Activated effector memory CD4-positive, alpha-beta T cell treated with Interleukin-2 at 50 U/mL for 16 hours (primary cell): ENCODE data around the gene RALGPS1.

Experiments
- DNase-seq: peaks from one replicate; pipeline ENCODE4 v3.0.0-alpha.2; 2020

RALGPS1 gene

DNA sequence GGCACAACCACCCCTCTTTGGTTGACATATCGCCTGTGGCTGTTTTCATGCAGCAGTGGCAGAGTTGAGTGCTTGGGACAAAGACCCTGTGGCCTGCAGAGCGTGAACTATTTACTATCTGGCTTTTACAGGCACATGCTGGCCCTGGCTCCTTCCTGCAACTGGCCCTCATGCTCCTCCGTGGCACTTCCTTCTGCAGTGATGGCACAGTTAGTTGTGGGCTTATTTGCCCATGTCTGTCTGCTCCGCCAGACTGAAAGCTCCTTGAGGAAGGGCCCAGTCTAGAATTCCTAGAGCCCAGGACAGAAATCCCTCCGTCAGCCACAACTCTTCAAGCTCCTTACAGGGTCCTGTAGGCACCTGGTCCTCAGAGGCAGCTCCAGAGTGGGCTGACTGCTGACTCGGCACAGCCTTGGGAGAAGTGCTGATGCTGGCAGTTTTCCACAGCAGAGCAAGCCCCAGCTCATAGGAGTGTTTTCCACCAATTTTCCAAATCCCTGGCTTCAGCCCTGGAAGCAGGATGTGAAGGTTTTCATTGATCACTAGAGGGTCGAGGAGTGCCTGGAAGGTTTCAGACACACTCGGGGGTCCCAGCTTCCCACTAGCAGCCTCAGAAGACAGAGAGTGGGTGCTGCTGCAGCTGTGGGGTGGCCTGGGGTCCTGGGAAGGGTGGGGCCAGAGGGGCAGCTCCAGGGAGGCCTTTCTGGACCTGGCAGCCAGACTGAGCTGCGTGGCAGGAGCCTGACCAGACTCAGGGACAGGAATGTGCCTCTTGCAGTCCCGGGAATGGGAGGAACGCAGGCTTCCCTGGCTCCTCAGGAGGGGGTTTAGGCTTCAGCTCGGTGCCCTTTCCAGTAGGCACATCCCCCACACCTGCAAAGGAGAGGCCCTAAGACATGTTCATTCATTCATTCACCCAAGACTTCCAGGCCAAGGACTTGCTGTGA, 264.4 kb downstream of the RALGPS1 start:
- DNase-seq, result no peak

DNA sequence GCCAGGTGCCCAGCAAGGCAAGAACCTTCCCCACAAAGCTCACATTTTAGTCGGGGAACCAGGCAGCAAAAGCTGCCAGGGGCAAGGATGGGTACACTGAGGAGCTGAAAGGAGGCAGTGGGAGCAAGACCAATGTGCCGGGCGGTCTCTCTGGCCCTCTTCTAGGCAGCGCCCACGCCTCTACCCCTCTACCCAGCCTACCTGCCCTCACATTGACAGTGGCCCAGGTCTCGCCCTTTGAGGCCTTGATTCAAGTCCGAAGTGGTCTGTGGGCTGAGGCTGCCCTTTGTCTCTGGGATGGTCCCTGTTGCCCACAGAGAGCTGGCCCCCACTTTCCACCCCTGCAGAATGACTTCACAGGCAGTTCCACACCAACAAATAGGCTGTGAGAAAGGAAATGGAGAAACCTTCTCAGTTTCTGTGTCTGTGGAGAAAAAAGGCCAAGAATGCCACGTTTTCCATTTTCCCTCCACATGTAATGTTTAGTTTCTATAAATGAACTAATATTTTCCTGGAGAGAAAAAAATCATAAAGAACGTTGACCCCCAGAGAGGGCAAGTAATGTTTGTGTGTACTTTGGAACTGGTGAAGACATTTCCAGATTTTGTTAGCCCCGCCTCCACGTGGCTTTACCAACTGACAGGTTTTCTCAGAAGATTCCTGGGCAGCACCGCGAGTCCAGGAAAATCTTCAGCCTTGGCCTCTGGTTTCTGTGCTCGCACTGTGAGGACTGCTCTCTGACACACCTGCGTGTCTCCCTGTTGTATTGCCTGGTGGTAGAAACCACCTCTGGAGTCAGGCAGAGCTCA, 265.3 kb downstream of the RALGPS1 start:
- DNase-seq, result no peak

DNA sequence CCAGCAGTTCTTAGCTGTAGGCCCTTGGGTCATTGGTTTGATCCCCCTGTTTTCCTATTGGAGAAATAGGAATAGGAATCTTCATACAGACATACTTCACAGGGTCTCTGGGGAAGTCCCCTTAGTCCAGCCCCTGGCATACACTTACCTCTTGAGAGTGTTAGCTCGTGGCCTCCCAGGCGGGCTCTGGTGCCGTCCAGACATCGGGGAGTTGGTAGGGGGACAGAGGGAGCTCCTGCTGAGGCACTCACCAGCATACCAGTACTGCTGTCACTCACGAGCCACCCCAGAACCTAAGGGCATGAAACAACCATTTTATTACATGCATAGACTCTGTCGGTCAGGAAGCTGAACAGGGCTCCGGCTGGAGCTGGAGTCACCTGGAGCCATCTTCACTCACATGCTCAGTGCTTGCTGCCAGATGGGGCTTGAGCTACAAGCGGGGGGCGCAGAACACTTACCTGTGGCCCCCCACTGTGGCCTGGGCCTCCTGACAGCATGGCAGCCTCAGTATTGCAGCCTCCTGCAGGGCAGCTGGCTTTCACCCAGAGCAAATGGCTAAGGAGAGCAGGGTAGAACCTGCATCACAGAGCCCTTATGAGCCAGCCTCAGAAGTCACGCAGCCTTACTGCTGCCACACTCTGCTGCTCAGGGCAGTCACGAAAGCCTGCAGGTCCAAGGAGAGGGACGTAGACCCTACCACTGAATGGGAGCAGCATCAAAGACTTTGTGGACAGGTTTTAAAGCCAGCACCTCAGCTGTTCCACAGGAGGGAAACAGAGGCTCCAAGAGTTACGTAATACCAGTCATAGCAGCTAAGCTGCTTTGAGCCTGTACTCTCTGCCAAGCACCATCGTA, 266.1 kb downstream of the RALGPS1 start:
- DNase-seq, result no peak

DNA sequence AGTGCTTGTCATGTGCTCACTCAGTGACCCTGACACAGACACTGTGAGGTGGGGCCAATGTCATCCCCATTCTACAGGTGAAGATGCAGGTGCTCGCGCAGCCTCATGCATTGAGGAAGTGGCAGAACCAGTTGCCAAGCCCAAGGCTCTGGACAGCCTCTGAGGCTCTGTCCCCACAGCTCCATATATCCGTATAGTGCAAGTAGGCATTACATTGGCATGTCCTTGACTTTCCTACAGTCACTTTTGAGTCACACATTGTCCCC, 266.7 kb downstream of the RALGPS1 start:
- no peak for DNase-seq

DNA sequence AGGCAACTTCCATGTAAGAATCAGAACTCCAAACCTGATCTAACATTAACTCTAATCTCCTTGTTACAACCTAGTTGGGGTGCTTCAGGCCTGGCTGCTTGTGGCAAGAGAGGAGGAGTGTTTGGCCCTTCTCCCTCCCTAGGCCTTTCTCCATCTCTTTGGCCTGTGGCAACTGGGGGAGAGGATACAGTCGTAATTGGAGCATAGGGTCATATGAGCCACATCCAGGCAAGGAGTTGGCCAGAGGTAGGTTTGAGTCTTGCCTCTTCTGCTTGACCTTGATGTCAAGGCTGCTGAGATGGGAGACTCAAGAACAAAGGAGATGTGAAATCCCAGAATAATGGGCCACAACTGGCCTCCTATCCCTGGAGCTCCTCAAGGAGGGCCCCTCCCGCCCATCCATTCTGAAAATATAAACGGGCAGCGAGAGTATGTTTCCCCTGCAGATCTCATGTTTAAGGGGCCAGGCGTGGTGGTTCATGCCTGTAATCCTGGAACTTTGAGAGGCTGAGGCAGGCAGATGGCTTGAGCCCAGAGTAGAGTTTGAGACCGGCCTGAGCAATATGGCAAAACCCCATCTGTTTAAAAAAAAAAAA, 267.1 kb downstream of the RALGPS1 start:
- no peak for DNase-seq

DNA sequence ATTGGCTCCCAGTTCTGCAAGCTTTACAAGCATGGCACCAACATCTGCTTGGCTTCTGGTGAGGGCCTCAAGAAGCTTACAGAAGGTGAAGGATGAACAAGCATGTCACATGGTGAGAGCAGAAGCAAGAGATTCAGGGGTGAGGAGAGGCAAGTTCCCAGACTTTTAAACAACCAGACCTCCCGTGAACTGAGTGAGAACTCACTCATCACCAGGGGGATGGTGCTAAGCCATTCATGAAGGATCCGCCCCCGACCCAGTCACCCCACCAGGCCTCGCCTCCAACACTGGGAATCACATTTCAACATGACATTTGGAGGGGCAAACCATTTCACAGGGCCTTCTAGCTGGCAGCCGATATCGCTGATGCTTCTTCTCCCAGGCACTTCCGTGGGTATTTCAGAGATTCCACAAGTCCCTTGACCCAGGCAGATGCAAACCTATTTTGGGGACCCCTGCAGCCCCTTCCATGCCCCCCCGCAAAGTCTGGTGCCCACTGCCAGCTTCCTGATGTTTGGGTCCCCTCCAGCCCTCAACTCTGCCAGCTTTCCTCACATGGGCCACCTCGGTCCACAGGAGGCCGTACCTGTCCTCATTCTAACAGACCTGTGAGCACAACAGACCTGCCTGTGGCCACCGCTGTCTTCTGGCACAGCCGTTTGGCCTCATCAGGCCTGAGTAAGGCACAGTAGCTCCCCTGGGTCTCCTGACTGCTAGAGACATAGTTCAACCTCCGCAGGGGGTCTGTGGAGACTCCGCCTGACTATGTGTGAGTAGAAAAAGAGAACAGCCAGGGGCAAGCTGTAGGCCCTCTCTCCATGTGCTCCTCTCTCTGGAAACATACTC, 268.5 kb downstream of the RALGPS1 start:
- no peak for DNase-seq

DNA sequence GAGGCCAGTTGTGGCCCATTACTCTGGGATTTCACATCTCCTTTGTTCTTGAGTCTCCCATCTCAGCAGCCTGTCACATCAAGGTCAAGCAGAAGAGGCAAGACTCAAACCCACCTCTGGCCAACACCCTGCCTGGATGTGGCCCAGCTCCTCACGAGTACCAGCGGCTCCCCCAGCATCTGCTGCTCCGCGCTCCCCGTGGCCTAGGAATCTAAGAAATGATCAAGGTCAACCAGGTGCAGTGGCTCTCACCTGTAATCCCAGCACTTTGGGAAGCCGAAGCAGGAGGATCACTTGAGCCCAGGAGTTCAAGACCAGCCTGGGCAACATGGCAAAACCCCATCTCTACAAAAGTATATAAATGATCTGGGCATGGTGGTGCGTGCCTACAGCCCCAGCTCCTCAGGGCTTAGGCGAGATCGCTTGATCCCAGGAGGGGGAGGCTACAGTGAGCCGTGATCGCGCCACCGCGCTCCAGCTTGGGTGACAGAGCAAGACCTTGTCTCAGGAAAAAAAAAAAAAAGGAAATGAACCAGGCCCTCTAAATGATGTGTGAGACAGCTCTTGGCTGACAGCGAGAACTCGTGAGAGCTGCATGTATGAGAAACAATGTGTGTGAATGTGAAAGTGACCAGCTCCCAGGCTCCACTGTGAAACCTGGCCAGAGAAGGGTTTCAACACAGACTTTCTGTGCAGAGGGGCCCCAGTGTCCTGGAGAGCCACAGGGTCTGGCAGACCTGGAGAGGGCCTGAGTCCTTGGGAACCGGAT, 269.4 kb downstream of the RALGPS1 start:
- no peak for DNase-seq

DNA sequence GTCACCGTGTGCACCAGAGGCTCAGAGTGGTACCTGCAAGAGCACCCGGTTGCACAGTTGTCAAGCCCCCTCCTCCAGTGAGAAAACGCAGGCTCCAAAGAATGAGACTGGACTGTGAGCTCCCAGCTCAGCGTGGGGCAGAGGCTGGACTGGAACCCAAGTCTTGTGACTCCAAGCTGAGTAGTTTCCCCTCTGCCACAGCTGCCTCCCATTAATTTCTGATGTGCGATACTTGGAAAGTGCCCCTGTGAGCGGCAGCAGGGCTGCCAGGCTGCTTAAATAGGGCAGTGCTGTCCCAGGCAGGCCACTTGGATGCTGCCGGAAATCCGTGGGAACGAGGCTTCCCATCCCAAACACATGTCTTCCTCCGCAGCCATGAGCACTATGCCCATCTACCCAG, 270.1 kb downstream of the RALGPS1 start:
- no peak for DNase-seq

DNA sequence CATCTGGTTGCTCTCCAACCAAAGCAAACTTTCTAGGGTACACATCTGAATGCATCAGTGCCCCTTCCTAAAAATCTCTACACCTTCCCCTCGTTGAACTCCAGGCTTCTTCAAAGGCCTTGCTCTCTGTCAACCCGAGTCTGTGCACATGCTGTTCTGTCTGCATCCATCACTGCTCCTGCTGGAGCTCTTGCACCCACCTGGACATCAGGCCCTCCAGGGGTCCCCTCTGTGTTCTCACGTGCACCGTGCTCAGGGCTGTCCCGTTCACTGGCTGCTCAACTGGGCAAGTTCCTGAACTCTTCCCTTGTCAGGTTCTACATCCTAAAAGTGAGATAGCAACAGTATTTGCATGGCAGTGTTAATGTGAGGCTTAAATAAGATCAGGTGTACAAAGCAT, 270.6 kb downstream of the RALGPS1 start:
- no peak for DNase-seq

DNA sequence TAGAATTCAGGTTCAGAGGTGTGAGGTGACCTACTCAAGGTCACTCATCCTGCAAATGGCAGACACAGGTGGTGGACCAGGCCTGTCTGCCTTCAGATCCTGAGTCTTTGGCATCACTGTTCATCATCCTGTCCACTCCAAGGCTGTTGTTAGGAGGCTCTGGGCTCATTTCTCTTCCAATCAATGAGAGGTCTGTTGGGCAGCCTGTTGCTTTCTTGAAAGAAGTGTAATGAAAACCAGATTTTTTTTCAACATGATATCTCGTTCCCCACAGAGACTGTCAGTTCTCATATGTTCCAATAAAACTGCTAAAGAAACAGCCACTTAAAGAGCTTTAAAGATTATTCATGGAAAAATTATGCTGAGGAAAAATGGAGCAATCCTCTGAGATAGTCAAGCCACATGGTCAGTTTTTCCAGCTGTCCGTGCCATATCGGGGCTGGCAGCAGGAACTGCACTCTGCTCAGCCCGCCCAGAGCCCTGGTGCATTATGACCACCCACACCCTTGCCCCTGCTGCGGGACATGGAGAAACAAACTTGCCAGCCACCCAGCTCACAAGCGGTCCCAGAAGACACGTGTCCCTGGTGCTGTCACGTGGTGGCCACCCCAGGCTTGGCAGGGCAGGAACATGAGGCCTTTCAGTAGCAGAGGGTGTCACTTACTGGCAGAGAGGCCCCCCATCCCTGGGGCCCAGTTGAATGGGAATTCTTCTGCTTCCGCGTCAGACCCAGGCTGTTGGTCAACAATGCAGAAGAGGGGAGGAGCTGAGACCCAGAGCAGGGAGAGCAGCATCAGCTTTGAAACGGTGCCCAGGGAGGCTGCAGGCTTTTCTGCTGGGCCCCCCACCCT, 271.6 kb downstream of the RALGPS1 start:
- DNase-seq, result no peak

DNA sequence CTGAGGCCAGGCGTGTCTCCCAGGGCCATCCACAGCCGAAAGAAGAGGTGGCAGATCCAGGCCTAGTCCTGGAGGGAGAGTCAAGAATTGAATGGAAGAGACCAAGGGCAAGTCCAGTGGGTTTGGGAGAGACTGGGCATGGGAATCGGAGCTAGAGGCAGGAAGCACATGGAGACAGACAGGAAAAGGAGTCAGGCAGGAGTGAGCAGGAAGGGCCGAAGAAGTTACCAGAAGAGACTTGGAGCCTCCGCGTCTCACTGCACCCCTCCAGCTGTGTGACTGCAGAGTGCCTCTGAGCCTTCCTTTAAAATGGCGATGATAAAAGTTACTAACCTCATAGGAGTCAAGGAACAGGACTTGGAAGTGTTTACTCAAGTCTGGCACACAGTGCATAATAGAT, 272.2 kb downstream of the RALGPS1 start:
- DNase-seq, result no peak

DNA sequence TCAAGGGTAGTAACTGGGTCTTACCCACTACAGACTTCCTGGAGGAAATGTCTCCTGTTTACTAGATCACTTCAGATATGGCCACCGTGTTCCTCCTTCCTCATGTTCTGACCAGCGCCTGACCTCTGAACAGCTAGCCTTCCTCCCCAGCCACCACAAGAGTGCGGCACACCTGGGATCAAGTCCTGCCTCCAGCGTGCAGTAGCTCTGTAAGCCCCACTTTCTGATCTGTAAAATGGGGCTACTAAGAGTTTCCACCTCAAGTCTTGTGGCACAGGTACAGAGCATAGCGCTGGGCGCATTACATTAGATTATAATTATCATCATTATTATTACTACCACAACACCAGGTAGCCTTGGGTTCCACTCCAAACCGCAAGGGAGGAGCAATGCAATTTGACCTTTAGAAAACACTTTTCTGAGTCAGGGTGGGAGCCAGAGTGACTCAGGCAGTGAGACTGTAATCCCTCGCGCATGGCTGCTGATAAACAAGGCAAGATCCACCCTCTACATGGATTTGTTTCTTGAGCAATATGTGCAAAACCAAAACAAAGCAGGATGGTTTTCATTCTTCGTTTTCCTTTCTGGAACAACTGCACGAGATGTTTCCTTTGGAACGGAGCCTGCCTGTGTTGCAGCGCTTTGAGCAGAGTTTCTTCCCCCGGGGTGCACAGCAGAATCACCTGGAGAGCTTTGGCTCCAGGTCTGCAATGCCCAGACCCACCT, 272.8 kb downstream of the RALGPS1 start:
- DNase-seq, result no peak

DNA sequence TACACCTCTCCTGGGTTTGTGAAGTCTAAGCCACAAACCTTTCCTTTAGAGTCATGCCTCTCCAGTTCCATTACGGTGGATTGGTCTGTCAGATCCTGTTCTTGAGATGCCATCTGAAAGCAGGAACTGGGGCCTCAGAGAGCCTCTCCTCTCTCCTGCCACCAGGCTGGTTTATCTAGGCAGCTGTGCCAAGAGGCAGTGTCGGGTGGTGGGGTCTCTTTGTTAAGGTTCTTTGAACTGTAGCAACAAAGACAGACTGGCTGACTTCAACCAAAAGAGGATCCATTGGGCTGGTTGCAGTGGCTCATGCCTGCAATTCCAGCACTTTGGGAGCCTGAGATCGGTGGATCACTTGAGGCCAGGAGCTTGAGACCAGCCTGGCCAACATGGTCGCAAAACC, 273.8 kb downstream of the RALGPS1 start:
- no peak for DNase-seq

DNA sequence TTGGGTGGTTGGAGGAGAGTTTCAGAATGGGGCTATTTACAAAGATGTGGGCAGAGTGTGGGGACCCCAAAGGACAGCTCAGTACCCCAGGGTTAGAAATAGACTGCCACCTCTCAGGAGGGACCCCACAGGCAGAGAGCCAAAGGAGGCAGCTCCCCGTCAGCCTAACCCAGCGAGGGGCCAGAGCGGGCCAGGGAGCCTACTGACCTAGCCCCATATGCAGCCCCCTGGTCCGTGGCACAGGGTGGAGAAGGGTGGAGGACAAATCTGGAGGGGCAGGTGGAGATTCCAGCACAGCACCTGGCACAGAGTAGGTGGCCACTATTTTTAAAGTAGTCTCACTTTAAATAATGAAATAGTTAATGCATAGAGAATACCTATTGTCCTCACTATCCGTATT, 275.0 kb downstream of the RALGPS1 start:
- DNase-seq, result no peak

DNA sequence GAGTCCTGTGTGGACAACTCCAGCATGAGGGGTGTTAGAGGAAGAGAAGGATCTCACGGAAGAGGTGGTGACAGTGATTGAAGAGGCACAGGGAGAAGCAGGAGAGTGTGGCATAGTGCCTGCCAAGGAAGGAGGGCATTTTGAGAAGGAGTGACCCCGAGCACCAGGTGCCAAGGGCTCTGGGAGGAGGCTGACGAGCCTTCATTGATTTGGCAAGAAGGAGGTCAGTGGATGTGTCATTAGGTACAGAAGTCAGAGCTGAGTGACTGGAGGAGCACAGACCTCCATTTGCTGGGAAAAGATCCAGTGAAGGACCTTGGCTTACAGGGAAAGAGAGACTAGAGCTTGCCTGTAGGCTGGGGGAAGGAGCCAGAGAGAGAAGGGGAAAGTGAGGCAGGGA, 278.2 kb downstream of the RALGPS1 start:
- no peak for DNase-seq

DNA sequence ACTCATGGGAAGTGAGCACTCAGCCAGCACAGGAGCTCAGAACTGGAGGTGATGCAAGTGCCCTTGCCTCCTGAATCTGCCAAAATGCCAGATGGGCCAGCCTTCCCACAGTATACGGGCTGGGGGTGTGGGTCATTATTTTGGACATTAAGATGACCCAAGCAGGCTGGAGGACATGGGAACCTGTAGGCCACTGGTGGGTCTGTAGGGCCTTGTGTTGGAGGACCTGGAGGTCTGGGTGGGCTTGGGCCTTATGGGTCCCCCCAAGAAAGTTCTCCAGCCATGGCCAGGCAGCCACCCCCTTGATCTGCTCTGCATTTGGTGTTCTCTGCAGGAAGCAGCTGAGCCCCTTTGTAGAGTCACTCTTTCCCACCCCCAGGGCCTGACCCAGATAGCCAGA, 278.9 kb downstream of the RALGPS1 start:
- no peak for DNase-seq

DNA sequence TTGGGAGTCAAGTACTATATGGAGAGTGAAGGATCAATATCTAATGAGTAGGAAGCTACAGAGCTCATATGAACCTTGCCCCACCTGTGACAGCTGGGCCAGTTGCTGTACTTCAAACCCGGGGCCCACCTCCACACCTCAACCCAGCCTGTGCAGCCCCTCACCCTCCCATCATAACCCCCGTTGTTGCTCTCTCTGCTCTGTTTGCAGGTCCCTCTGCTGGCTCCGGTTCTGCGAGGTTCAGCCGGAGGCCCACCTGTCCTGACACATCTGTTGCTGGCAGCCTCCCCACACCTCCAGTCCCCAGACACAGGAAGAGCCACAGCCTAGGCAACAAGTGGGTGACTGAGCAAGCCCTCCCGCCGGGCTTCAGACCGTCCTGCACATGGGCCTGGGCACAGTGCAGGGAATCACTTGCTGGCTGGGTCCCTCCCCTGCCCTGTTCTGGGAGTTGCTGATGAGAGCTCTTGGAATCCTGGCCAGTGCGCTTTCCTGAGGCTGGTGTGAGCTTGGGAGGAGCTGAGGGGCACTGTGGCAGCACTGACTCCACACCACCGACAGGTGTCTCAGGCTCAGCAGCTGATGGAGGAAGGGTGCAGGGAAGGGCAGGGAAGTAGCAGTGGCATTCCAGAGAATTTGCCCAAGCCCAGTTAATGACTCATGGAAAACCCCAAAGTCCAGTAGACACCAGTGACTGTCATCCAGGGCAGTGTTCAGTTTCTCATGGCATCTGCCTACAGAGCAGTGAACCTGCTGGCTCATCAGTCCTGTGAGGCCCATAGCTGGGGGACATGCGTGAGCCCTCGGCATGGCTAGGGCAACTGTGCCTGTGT, 280.5 kb downstream of the RALGPS1 start:
- DNase-seq, result no peak

DNA sequence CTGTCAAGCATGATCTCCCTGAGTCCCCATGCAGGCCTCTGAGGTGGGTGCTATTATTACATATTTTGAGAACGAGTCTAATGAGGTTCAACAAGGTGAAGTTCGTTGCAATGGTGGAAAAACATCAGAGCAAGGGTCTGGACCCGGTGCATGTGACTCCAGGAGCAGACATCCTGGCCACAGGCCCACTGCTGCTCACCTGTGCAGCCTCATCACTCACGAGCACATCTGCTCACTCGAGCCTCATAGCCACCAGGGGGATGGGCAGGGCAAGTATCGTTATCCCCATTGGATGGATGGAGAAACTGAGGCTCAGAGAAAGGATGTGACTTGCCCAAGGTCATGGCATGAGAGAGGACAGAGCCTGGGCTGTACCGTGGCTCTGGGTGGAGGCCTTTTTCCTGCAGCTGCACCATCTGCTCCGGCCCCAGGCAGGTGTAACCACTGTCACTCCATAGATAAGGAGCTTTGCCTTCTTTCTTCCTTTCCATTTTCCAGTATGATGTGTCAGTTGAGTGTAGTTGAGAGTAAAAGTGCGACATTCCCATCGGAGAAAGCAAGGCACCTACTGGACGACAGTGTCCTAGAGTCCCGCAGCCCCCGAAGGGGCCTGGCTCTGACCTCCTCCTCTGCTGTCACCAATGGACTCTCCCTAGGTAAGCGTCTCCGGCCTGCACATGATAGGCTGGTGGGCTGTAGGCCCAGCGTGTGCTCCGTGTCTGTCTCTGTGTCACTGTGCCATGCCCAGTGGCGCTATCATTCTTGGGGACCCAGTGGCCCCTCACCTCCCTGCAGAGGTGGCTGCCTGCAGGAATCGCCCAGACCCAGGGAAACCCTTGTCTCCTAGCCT, 281.6 kb downstream of the RALGPS1 start:
- DNase-seq, result no peak
